ENCODE results near the gene SWAP70. TPM values are rescaled to one million over a fixed set of nuclear protein-coding genes. Genes with fewer than 3 reads are reported as not detected.

SWAP70 gene
- total RNA-seq, 1 donor from 2014 or later = 33.7 TPM

DNA sequence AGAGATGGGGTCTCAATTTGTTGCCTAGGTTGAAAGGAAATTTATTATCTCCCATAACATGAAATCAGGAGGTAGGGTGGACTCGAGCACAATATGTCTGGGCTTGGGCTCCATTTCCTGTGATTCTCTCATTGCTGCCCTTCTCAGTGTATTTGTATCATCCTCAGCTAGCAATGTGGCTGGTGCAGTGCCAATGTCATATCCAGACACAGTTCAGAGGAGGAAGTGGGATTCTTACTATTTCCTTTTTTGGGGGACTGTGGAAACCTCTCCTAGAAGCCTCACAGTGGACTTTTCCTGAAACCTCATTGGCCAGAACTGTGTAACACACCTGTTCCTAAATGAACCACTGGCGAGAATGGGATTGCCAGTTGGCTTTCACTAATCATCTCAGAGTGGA, 21.0 kb upstream of the SWAP70 start:
- no peaks in the 10 kb centered on the region for H3K4me1 ChIP-seq (ENCODE audit: insufficient read depth, low read length)
- Mint-ChIP-seq H3K27me3 (ENCODE audit: low read depth, unreplicated experiment) (peaks cover 11% of the 10 kb centered on the region), H3K27ac (ENCODE audit: unreplicated experiment) (peak overlapping the region; percentile 26), H3K36me3 (ENCODE audit: low read depth, unreplicated experiment) (peaks cover 5% of the 10 kb centered on the region), H3K4me3 (ENCODE audit: unreplicated experiment) (no peak overlapping the region), H3K9me3 (ENCODE audit: unreplicated experiment) (peaks cover 6% of the 10 kb centered on the region), H3K4me1 (ENCODE audit: low read depth, unreplicated experiment) (peaks cover 4% of the 10 kb centered on the region)
- H3K27me3 ChIP-seq (ENCODE audit: insufficient read depth, low read length) = no peaks in the 10 kb centered on the region
- no peak for DNase-seq (ENCODE audit: low read depth)
- H4K20me1 ChIP-seq (ENCODE audit: insufficient read depth, low read length) = no peaks in the 10 kb centered on the region
- H3K36me3 ChIP-seq (ENCODE audit: insufficient read depth, low read length) = no peaks in the 10 kb centered on the region
- no peak for TF ChIP-seq EZH2 (IDR thresholded peaks at IDR 0.05; ENCODE audit: insufficient read depth, low read length)
- TF ChIP-seq, protein P1, sequence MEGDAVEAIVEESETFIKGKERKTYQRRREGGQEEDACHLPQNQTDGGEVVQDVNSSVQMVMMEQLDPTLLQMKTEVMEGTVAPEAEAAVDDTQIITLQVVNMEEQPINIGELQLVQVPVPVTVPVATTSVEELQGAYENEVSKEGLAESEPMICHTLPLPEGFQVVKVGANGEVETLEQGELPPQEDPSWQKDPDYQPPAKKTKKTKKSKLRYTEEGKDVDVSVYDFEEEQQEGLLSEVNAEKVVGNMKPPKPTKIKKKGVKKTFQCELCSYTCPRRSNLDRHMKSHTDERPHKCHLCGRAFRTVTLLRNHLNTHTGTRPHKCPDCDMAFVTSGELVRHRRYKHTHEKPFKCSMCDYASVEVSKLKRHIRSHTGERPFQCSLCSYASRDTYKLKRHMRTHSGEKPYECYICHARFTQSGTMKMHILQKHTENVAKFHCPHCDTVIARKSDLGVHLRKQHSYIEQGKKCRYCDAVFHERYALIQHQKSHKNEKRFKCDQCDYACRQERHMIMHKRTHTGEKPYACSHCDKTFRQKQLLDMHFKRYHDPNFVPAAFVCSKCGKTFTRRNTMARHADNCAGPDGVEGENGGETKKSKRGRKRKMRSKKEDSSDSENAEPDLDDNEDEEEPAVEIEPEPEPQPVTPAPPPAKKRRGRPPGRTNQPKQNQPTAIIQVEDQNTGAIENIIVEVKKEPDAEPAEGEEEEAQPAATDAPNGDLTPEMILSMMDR (IDR thresholded peaks at IDR 0.05; ENCODE audit: insufficient read depth, low read depth, low read length) = no peak
- no peak overlapping the region for H3K27ac ChIP-seq (ENCODE audit: low read depth, low read length)
- FAIRE-seq = no peak
- no peak overlapping the region for H3K4me2 ChIP-seq (ENCODE audit: low read length)
- H2AFZ ChIP-seq (ENCODE audit: low read depth, low read length) = no peak overlapping the region
- H3K9ac ChIP-seq (ENCODE audit: low read length) = no peak overlapping the region
- no peaks in the 10 kb centered on the region for H3K9me3 ChIP-seq (ENCODE audit: insufficient read depth, low read depth, low read length)
- no peaks in the 10 kb centered on the region for H3K79me2 ChIP-seq (ENCODE audit: insufficient read depth, low read length)
- no peak overlapping the region for H3K4me3 ChIP-seq (ENCODE audit: insufficient read depth, low read depth, low read length)

- H2AFZ ChIP-seq (ENCODE audit: low read depth, low read length) = no peak overlapping the region
- DNase-seq (ENCODE audit: low read depth) (no peak), FAIRE-seq (no peak)
- H3K9me3 Mint-ChIP-seq (ENCODE audit: unreplicated experiment) = peaks cover 10% of the 10 kb centered on the region
- H3K36me3 Mint-ChIP-seq (ENCODE audit: low read depth, unreplicated experiment) = peaks cover 5% of the 10 kb centered on the region
- TF ChIP-seq, protein P1 (IDR thresholded peaks at IDR 0.05; ENCODE audit: insufficient read depth, low read depth, low read length) = no peak
- no peak for TF ChIP-seq EZH2 (IDR thresholded peaks at IDR 0.05; ENCODE audit: insufficient read depth, low read length)
- no peaks in the 10 kb centered on the region for H3K36me3 ChIP-seq (ENCODE audit: insufficient read depth, low read length)
- no peak overlapping the region for H3K9ac ChIP-seq (ENCODE audit: low read length)
- peaks cover 11% of the 10 kb centered on the region for H3K27me3 Mint-ChIP-seq (ENCODE audit: low read depth, unreplicated experiment)
- no peak overlapping the region for H3K4me3 Mint-ChIP-seq (ENCODE audit: unreplicated experiment)
- H3K27ac Mint-ChIP-seq (ENCODE audit: unreplicated experiment) = no peak overlapping the region
- H3K4me1 ChIP-seq (ENCODE audit: insufficient read depth, low read length) = no peaks in the 10 kb centered on the region
- H3K9me3 ChIP-seq (ENCODE audit: insufficient read depth, low read depth, low read length) = no peaks in the 10 kb centered on the region
- H3K27ac ChIP-seq (ENCODE audit: low read depth, low read length) = no peak overlapping the region
- H3K27me3 ChIP-seq (ENCODE audit: insufficient read depth, low read length) = no peaks in the 10 kb centered on the region
- H4K20me1 ChIP-seq (ENCODE audit: insufficient read depth, low read length) = no peaks in the 10 kb centered on the region
- H3K4me2 ChIP-seq (ENCODE audit: low read length) = no peak overlapping the region
- no peaks in the 10 kb centered on the region for H3K79me2 ChIP-seq (ENCODE audit: insufficient read depth, low read length)
- H3K4me3 ChIP-seq (ENCODE audit: insufficient read depth, low read depth, low read length) = no peak overlapping the region
- peaks cover 4% of the 10 kb centered on the region for H3K4me1 Mint-ChIP-seq (ENCODE audit: low read depth, unreplicated experiment)
Observed at GRCh38 chr11:9643751-9644150, 20.1 kb upstream of the SWAP70 start.

- Histone ChIP-seq H3K36me3 (ENCODE audit: insufficient read depth, low read length) (no peaks in the 10 kb centered on the region), H3K27me3 (ENCODE audit: insufficient read depth, low read length) (no peaks in the 10 kb centered on the region), H3K27ac (ENCODE audit: low read depth, low read length) (no peak overlapping the region), H4K20me1 (ENCODE audit: insufficient read depth, low read length) (no peaks in the 10 kb centered on the region), H3K79me2 (ENCODE audit: insufficient read depth, low read length) (no peaks in the 10 kb centered on the region), H3K4me1 (ENCODE audit: insufficient read depth, low read length) (no peaks in the 10 kb centered on the region), H3K4me3 (ENCODE audit: insufficient read depth, low read depth, low read length) (no peak overlapping the region), H3K4me2 (ENCODE audit: low read length) (no peak overlapping the region), H3K9me3 (ENCODE audit: insufficient read depth, low read depth, low read length) (no peaks in the 10 kb centered on the region), H2AFZ (ENCODE audit: low read depth, low read length) (no peak overlapping the region), H3K9ac (ENCODE audit: low read length) (no peak overlapping the region)
- Mint-ChIP-seq H3K4me3 (ENCODE audit: unreplicated experiment) (no peak overlapping the region), H3K27ac (ENCODE audit: unreplicated experiment) (no peak overlapping the region), H3K36me3 (ENCODE audit: low read depth, unreplicated experiment) (peaks cover 2% of the 10 kb centered on the region), H3K4me1 (ENCODE audit: low read depth, unreplicated experiment) (peaks cover 4% of the 10 kb centered on the region), H3K9me3 (ENCODE audit: unreplicated experiment) (peaks cover 8% of the 10 kb centered on the region), H3K27me3 (ENCODE audit: low read depth, unreplicated experiment) (peaks cover 11% of the 10 kb centered on the region)
- DNase-seq (ENCODE audit: low read depth) (no peak), FAIRE-seq (no peak)
- TF ChIP-seq EZH2 (IDR thresholded peaks at IDR 0.05; ENCODE audit: insufficient read depth, low read length) = no peak
- TF ChIP-seq, protein P1 (IDR thresholded peaks at IDR 0.05; ENCODE audit: insufficient read depth, low read depth, low read length) = no peak
Observed at GRCh38 chr11:9645881-9646280, 18.0 kb upstream of the SWAP70 start.

Data from astrocyte (in vitro differentiated cells and primary cell).